ENCODE measurements around the gene MLLT3.

The MLLT3 gene

GRCh38 chr9:20402273-20402875 is 219.9 kb downstream of the MLLT3 start:
- Histone ChIP-seq H2AFZ (ENCODE audit: low read depth, low read length) (no peak overlapping the region), H3K27ac (ENCODE audit: low read length) (no peak overlapping the region), H3K4me1 (ENCODE audit: insufficient read depth, low read length) (no peaks in the 10 kb centered on the region), H3K27me3 (ENCODE audit: insufficient read depth, low read length, poor library complexity) (no peaks in the 10 kb centered on the region), H3K9ac (ENCODE audit: low read depth, low read length) (no peak overlapping the region), H3K79me2 (ENCODE audit: insufficient read depth, low read length) (no peaks in the 10 kb centered on the region), H3K4me3 (ENCODE audit: low read depth in 1 of 2, low read length in 2 of 2) (no peak overlapping the region), H4K20me1 (ENCODE audit: insufficient read depth, low read length) (no peaks in the 10 kb centered on the region), H3K4me2 (ENCODE audit: insufficient read depth, low read length) (no peak overlapping the region), H3K36me3 (ENCODE audit: insufficient read depth, low read length) (peaks cover 2% of the 10 kb centered on the region; the same call in 1 of the 2 replicates), H3K9me3 (ENCODE audit: insufficient read depth, low read length, severe bottlenecking) (no peaks in the 10 kb centered on the region)
- ATAC-seq (ENCODE audit: insufficient read depth, low read depth) (no peak), DNase-seq (no peak)
- no peak for TF ChIP-seq EZH2 (IDR thresholded peaks at IDR 0.05; ENCODE audit: borderline replicate concordance, low read depth, low read length, severe bottlenecking)
- TF ChIP-seq, protein P1, sequence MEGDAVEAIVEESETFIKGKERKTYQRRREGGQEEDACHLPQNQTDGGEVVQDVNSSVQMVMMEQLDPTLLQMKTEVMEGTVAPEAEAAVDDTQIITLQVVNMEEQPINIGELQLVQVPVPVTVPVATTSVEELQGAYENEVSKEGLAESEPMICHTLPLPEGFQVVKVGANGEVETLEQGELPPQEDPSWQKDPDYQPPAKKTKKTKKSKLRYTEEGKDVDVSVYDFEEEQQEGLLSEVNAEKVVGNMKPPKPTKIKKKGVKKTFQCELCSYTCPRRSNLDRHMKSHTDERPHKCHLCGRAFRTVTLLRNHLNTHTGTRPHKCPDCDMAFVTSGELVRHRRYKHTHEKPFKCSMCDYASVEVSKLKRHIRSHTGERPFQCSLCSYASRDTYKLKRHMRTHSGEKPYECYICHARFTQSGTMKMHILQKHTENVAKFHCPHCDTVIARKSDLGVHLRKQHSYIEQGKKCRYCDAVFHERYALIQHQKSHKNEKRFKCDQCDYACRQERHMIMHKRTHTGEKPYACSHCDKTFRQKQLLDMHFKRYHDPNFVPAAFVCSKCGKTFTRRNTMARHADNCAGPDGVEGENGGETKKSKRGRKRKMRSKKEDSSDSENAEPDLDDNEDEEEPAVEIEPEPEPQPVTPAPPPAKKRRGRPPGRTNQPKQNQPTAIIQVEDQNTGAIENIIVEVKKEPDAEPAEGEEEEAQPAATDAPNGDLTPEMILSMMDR (IDR thresholded peaks at IDR 0.05; ENCODE audit: borderline replicate concordance, extremely low read depth, low read length, poor library complexity, severe bottlenecking): no peak

DNA sequence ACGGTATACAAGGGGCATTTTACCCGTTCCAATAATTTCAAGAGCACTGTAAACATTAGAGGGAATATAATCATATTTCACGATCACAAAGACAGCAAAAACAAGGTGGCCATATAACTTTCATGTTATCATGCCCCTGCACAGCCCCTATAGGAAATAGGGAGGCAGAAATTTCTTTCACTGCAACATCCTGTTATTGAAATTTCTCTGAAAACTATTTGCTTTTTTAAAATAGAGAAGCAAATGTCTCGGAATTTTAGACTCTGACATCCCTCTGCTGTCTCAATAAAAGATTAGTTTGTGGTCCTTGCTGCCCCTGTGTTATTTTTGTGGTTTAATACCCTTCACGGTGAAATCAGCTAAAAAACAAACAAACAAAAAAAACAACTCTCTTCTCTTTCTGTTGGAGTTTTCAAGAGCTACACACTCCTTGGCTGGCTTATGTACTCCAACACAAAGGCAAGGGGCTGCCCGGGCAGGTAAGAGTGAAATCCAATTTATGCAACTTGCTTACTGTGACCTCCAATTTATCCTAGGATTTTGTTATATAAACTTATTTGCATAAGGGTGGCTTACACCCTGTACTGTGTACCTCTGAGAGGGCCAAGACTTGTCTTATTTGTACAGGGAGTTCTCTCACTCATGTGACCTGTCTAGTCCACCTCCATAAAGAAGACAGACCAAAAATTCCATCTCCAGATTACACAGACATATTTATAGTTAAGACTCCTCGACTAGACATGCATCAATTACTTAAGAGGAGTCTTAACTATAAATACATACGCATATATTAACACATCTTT is 223.6 kb downstream of the MLLT3 start:
- Histone ChIP-seq H3K4me3 (ENCODE audit: low read depth in 1 of 2, low read length in 2 of 2) (no peak overlapping the region), H3K9me3 (ENCODE audit: insufficient read depth, low read length, severe bottlenecking) (no peaks in the 10 kb centered on the region), H3K36me3 (ENCODE audit: insufficient read depth, low read length) (no peaks in the 10 kb centered on the region; the same call in 1 of the 2 replicates), H3K79me2 (ENCODE audit: insufficient read depth, low read length) (no peaks in the 10 kb centered on the region), H3K4me1 (ENCODE audit: insufficient read depth, low read length) (no peaks in the 10 kb centered on the region), H2AFZ (ENCODE audit: low read depth, low read length) (no peak overlapping the region), H3K9ac (ENCODE audit: low read depth, low read length) (no peak overlapping the region), H3K27me3 (ENCODE audit: insufficient read depth, low read length, poor library complexity) (no peaks in the 10 kb centered on the region), H3K4me2 (ENCODE audit: insufficient read depth, low read length) (no peak overlapping the region), H3K27ac (ENCODE audit: low read length) (no peak overlapping the region), H4K20me1 (ENCODE audit: insufficient read depth, low read length) (no peaks in the 10 kb centered on the region)
- no peak for DNase-seq
- no peak for TF ChIP-seq EZH2 (IDR thresholded peaks at IDR 0.05; ENCODE audit: borderline replicate concordance, low read depth, low read length, severe bottlenecking)
- TF ChIP-seq, protein P1 (IDR thresholded peaks at IDR 0.05; ENCODE audit: borderline replicate concordance, extremely low read depth, low read length, poor library complexity, severe bottlenecking): no peak
- no peak for ATAC-seq (ENCODE audit: insufficient read depth, low read depth)

DNA sequence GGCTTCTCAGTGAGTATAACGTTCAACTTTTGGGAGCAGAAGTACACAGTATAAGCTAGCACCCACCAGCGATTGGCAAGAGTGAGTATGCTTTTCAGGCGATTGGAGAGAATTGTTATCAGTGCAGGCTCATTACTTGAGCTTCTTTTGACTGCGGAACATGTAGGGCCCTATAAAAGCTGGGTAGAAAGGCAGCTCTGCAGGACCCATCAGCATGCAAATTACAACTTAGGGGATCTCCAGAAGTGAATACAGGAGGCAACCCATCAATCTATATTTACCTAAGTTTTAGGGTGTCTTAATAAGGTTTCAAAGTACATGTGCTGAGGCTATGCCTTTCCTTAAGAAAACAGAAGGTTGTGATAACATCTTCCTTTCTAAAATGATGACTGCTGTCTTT is 225.0 kb downstream of the MLLT3 start:
- no peaks in the 10 kb centered on the region for H3K79me2 ChIP-seq (ENCODE audit: insufficient read depth, low read length)
- no peaks in the 10 kb centered on the region for H3K4me1 ChIP-seq (ENCODE audit: insufficient read depth, low read length)
- H2AFZ ChIP-seq (ENCODE audit: low read depth, low read length): no peak overlapping the region
- no peaks in the 10 kb centered on the region for H3K27me3 ChIP-seq (ENCODE audit: insufficient read depth, low read length, poor library complexity)
- ATAC-seq (ENCODE audit: insufficient read depth, low read depth) (no peak), DNase-seq (no peak)
- H3K9me3 ChIP-seq (ENCODE audit: insufficient read depth, low read length, severe bottlenecking): no peaks in the 10 kb centered on the region
- no peak overlapping the region for H3K27ac ChIP-seq (ENCODE audit: low read length)
- no peak for TF ChIP-seq EZH2 (IDR thresholded peaks at IDR 0.05; ENCODE audit: borderline replicate concordance, low read depth, low read length, severe bottlenecking)
- TF ChIP-seq, protein P1 (IDR thresholded peaks at IDR 0.05; ENCODE audit: borderline replicate concordance, extremely low read depth, low read length, poor library complexity, severe bottlenecking): no peak
- H3K4me3 ChIP-seq (ENCODE audit: low read depth in 1 of 2, low read length in 2 of 2): no peak overlapping the region
- H3K4me2 ChIP-seq (ENCODE audit: insufficient read depth, low read length): no peak overlapping the region
- H3K36me3 ChIP-seq (ENCODE audit: insufficient read depth, low read length): no peaks in the 10 kb centered on the region; the same call in 1 of the 2 replicates
- H4K20me1 ChIP-seq (ENCODE audit: insufficient read depth, low read length): no peaks in the 10 kb centered on the region
- H3K9ac ChIP-seq (ENCODE audit: low read depth, low read length): no peak overlapping the region

Measured in DND-41 (cell line).